HS-27A (cell line): Measurements from ENCODE around the gene PIP5K1C.
"Not testable (repeated sequence)": the region's sequence is repeated elsewhere in the genome, so short reads cannot be mapped to it uniquely, and the experiment has no call there.

ENCODE experiments used
- DNase-seq: peaks from one replicate; pipeline ENCODE4 v3.0.0-alpha.2; 2012; ENCODE audit warnings: low read depth, missing footprints

PIP5K1C gene

DNA sequence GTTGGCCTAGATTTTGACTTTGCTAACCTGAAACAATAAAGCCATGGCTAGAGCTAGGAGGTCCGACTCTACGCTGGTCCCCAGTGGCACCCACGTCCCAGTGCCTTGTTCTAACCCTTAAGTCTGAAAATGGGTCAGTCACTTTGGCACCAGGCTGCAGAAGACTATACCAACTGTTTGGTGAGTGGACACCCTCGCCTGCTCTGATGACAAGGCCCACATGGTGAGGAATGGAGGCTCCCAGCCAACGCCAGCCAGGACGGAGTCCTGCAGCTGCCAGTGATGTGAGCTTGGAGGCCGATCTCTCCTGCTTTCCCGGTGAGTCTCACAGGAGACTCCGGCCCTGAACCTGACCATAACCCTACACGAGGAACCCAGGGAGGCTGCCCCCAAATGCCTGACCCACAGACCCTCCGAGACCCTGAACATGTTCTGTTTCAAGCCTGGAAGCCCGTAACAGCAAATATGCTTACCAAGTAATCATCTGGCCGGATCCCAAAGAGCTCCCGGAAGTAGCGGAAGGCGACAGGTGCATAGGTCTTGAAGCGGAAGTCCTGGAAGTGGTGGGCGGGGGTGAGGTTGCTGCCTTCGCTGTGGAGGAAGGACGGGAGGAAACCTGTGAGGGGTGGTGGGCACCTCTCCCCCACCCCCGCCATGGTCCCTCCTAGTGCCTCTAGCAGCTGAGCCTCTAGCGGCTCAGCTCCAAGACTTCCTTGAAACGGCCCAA lies 39.6 kb downstream of the PIP5K1C start:
- DNase-seq = no peak

DNA sequence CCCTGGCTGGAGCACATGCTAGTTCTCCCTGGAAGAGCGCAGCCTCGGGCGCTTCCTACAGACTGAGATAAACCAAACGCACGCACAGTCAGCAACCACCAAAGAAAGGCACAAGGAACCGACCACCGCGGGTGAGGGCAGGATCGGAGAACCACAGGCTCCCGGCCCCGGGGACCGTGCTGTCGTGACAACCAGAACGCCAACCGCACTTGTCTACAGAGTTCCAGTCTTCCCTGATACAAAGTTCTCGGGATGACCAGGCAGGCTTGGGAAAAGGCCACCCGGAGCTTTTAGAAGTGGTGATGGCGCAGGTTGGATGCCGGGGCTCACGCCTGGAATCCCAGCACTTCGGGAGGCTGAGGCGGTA lies 40.5 kb downstream of the PIP5K1C start:
- DNase-seq = no peak

DNA sequence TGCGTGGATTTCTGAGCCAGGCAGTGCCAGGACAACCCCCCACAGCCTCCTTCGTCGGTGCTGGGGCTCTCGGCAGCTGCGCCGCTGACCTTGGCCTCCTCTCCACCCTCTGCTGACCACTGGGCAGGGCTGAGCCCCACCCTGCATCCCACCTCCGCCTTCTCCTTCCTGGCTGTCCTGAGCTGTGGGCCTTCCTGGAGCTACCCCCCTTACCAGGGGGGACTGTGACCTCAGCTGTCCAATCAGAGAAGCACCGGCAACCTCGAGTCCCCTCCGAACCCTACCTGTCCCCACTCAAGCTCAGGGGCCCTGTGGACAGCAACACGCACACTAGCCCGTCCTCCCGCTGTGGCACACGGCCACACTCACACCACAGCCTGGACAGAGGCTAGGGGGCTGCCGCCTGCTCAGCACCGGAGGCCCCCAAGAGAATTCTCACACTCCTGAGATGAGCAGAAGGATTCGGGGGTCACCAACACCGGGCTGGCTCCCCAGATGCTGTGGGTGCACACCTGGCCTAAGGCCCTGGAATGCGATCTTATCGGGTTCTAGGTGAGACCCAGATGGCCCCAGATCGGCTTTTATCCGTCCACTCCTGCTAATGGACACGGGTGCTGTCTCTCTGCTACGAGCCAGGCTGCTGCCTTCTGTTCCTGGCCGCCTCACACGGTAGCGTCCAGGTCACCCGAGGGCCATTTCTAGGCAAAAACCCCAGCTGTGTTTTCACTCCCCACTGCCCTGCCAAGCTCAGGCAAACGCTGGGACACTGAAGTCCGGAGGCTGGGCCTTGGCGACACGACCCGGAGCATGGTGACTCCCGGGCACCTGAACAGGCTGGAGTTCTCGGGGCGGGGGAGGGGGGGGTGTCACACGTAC lies 41.2 kb downstream of the PIP5K1C start:
- DNase-seq = no peak

DNA sequence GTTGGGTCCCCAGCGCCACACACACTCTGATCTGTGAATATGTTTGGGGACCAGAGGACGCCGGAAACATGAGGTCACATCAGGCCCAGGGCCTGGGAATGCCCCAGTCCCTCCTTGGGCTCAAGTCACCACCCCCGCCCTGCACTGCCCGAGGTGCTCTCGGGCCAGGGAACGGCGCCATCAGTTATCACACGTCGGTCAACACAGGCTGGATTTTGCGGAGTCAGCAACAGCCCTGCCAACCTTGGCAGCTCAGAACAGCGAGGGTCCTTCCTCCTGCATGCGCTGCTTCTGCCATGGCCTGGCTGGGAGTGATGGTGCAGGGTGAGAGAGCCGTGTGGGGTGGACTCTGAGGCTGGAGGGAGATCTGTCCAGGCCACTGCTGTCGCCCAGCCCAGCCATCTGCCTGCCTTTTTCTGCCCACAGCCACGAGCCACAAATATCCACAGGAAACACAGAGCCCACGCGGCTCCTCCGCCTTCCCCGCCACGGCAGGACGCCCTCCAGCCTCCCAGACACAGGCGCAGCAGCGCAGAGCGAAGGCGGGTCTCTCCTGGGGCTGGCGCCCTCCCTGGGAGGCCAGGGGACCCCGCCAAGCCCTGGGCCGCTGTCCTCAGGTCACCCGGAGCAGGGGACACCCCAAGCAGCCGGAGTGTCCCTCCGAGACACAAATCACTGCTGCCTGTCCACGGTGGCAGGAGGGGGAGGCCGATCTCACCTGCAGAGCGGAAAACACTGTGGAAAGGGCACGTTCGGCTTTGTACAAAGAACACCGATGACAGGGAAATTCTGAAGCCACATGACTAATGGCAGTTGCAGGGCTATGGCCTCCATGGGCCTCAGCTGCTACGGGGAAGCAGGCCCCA lies 42.0 kb downstream of the PIP5K1C start:
- no peak for DNase-seq

DNA sequence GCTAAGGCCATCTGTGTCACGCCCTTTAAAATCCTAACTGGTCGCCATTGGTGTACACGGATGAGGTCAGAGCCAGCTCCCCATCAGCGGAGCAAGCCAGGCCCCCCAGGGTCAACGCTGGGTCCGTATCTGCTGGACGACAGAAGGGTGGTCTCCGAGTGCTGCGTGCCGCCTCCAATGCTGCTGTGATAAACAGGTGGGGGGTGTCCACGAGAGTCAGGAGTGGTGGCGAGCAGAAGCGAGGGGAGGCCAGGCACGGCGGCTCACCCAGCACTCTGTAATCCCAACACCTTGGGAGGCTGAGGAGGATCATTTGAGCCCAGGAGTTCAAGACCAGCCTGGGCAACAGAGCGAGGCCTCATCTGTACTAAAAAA lies 42.9 kb downstream of the PIP5K1C start:
- DNase-seq = no peak

DNA sequence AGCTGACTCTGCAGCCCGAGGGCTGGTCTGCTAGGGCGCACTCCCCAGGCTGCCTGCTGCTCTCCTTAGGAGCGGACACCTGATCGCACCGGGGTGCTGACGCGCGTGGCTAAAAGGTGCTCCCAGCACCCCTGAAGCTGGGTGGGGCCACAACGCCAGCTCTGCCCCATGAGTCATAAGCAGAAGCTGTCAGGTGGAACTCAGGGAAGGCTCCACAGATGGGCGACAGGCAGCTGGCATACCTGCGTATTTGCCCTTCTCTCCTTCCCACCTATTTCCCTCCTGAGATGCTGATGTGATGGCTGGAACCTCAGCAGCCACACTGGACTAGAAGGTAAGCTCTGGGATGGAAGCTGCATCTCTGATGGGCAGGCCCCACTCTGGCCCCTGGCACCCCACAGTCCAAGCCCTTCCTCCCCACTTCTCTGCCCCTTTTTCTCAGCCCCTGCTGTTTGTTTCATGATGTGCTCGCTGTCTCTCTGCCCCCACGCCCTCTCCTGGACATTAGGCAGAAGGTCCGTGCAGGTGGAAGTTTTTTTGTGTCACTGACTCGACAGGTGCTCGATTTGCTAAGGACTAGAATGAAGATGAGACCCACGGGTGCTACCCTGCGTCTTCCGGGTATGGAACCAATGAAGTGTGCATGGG lies 43.4 kb downstream of the PIP5K1C start:
- no peak for DNase-seq

DNA sequence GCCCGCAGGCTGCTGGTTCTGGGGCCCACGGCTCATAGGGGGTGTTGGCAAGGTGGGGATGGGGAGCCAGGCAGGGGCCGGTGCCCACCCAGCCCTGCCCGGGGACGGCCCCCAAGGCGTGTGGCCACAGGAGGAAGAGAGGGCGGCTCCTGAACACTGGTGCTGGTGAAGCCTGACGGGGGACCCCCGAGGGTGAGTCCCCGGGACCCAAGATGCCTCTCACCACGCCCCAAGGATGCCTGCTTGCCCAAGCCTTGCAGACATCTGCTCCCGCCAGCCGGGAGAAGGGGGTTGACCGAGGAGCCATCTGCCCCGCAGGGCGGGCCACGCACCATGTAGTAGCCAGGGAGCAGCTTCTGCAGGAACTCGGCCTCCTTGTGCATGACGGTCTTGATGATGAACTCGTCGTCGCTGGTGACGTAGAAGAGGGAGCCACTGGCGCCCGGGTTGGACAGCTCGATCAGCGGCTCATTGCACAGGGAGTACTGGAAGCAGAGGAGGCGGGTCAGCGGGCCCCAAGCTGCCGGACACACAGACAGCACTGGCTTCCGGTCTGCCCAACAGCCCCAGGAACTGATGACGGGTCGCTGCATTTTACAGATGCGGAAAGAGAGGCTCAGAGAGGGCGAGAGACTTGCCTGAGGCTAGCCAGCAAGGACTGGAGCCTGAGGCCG lies 44.1 kb downstream of the PIP5K1C start:
- no peak for DNase-seq

DNA sequence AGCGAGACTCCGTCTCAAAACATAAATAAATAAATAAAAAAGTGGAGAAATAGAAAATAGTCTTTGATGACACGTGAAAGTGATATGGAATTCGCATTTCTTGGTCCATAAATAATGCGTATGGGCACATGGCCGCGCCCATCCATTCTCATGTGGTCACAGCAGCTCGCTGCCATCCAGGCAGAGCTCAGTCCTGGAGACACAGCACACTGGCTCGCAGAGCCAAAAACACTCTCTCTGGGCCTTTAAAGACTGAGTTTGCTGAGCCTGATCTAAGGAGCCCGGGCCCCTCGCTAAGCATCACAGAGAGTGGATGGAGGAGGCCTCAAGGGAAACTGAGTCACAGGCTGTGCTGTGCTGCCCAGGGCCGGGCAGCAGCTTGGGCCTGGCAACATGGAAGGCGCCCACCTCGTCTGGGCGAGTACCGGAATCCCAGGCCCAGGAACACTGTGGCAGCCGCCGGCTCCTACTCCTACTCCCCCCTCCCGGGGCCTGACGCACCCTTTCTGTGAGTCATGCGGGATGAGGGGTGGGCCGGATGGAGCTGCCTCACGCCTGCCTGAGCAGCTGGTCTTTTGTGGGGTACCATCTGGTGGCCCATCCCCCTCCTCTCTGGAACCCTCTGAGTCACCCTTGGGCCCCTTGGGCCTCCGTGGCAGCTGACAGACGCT lies 44.7 kb downstream of the PIP5K1C start:
- DNase-seq = peak; percentile 42

DNA sequence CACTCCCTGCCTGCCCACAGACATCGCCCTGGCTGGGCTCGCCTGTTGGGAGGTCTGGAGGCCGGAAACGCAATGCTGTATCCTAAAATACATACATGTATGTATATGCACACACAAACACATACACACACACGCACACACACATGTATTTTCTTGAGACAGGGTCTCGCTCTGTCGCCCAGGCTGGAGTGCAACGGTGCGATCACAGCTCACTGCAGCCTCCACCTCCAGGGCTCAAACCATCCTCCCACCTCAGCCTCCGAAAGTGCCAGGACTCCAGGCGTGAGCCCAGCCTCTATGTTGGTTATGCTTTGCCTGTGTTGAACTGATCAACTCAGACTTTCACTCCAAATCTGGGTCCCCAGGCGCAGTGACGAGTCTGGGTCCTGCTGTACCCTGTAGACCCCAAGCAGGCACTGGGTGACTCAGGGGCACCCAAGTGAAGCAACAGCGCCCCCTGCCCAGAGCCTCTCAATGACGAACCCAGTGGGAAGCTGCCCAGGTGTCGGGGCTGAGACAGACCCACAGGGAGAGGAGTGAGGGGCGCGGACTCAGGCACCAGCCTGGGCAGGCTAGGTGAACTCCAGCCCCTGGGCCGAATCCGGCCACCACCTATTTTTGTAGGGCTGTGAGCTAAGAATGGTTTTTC lies 46.3 kb downstream of the PIP5K1C start:
- DNase-seq = no peak

DNA sequence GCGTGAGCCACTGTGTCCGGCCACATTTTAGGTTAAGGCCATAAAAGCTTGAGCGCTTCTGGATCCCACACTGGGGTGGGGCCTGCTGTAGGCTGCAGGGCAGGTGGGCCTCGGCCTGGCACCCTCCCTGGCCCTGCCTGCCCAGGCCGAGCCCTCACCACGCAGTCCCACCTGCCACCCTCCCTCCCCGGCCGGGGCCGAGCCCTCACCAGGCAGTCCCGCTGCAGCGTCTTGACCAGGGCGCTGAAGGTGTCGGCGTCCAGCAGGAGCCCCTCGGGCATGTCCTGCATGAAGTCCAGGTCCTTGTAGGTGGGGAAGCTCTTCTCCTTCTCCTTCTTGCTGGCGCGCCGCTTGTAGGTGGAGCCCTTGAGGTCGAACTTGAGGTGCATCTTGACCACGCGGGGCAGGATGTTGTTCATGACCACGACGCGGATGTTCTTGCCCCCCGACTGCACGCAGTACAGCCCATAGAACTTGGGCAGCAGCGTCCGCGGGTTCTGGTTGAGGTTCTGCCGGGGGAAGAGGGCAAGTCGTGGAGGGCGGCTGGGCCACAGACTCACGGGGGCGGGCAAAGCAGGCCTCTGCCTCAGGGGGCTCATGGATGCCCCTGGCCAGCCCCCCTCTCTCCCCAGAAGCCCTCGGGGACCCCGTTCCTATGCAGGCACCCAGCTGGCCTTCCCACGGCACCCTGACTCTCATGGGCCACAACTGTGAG lies 47.0 kb downstream of the PIP5K1C start:
- DNase-seq = no peak

DNA sequence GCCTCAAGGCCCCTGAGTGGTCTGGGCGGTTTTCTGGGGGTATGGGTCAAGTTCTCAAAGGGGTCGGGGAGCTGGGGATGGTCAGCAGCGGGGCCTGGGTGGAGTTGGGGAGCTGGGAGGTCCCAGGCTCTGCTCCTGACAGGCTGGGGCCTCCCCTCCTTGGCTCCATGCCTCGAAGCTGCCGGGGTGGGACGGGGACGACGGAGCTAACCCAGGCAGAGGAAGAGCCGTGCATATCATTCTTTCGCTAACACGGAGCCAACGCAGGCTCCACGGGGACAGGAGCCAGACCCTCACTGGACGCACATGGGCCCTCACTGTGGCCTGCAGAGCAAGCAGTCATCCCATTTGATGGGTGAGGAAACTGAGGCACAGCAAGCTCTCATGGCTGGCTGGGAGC lies 47.8 kb downstream of the PIP5K1C start:
- no peak for DNase-seq

DNA sequence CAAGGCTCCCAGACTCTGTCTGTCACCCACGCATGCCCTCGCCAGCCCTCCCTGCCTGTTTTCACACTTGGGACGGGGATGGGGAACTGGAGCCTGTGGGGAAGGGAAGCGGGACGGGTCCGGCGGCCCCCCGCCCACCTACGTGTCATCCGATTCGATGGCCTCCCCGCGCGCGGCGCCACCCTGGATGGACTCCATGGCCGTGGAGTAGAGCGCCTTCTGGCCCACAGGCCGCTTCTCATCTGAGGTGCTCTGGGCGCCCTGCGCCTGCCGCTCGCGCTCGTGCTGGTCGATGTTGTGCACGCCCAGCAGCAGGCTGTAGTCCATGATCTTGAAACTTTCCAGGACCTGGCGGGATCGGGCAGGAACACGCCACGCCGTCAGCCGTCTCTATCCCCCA lies 48.6 kb downstream of the PIP5K1C start:
- DNase-seq = no peak

DNA sequence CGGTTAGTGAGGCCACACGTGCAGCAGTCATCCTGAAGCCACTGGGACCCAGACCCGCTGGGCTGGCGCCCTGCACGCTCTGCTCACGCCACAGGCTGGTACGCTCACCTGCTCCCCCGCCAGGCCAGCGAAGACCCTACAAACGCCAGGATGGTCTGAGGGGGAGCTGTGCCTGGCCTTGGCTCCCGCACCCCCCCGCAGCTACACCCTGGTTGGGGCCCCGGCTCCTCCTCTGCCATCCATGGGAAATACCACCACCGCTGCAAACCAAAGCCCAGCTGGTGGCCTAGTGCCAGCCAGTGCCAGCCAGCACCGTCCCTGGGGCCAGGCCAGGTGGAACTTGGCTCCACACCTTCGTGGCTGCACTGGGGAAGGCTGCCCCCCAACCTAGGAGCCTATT lies 50.4 kb downstream of the PIP5K1C start:
- DNase-seq = no peak

DNA sequence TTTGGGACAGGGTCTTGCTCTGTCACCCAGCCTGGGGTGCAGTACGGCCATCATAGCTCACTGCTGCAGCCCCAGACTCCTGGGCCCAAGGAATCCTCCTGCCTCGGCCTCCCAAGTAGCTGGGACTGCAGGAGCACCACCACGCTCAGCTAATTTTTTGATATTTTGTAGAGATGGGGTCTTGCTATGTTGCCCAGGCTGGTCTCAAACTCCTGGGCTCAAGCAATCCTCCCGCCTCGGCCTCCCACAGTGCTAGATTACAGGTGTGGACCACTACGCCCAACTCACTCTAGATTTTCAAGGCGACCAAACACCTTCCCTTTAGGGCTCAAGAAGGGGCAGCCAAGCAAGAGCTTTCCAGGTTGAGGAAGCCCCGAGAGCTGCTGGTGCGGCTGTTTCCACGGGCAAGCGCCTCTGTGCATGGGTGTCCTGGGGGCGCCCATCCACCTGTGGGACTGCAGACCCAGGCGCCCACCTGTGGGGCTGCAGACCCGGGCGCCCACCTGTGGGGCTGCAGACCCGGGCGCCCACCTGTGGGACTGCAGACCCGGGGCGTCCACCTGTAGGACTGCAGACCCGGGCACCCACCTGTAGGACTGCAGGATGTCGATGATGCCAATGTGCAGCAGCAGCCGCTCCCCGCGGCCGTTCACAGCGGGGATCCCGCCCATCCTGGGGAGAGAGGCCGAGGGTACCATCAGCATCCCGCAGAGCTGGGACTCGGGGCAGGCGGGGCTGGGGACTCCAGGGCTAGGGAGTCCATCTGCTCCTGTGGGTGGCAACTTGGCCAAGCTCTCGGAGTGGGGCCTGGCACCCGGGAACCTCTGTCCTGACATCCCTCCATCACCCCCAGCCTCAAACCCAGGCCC lies 52.0 kb downstream of the PIP5K1C start:
- no peak for DNase-seq

DNA sequence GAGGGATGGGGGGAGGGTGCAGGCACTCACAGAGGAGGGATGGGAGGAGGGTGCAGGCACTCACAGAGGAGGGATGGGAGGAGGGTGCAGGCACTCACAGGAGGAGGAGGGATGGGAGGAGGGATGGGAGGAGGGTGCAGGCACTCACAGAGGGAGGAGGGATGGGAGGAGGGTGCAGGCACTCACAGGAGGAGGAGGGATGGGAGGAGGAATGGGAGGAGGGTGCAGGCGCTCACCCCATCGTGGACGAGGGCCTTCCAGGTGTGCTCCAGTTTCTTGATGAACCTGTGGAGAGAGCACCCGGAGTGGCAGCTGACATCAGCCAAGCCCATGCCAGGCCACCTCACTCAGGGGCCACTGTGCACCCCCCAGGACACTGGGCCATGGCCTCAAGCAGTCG lies 53.2 kb downstream of the PIP5K1C start:
- DNase-seq = not testable (repeated sequence)

DNA sequence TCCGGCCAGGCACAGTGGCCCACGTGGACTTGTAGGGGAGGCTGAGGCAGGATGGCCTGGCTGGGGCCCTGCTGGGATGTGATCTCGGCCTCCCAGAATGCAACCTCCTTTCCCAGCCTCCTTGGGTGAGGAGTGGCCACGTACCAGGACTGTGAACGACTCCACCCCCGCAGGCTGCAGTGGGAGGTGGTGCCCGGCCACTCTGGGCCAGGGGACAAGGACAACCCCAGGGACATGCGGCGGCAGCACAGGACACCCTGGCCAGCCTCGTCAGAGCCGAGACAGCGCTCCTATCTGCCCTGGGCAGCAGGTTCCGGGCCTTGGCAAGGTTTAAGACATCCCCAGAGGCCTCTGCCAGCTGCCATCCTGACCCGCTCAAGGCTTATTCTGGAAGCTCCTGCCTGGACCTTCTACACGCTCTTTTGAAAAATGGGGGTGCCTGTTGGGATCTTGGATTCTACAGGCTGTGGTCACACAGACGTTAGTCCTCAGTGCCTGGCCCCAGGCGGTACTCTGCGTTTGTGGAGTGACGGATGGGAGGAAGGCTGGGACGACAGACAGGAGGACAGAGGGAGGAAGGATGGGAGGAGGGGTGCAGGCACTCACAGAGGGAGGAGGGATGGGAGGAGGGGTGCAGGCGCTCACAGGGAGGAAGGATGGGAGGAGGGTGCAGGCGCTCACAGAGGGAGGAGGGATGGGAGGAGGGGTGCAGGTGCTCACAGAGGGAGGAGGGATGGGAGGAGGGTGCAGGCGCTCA lies 53.8 kb downstream of the PIP5K1C start:
- no peak for DNase-seq

DNA sequence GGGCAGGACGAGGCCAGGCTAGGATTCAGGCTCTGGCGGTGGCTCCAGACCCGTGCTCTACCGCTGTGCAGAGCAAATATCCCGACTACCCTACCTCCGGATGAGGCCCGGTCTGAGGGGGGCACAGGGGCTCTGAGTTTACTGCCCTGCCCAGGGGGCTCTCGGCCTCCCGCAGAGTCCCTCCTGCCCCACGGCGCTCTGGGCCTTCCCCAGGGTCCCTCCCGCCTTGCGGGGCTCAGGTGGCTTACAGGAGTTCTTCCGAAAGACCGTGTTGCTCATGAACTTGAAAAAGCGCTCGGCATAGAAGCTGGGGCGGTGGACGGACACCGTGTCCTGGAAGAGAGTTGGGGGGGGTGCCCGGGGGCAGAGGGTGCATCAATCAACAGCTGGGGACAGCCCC lies 54.5 kb downstream of the PIP5K1C start:
- no peak for DNase-seq

DNA sequence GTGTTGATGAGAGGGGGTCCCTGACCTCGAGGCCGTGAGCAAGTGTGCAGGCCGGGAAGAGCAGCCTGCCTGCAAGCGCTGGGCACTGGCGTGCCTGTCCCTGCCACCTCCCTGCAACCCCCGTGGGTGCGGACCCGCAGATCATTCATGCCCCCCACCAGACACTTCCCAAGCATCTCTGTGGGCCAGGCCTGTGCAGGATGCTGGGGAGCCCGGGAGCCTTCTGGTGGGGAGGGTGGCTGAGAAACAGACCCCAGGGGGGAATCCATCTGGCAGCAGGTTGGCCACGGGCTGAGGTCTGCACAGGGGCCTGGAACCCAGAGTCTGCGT lies 55.2 kb downstream of the PIP5K1C start:
- no peak for DNase-seq
